ENCODE results near the gene VWCE.

GRCh38 chr11:61332281-61332796 lies 37.2 kb upstream of the VWCE start:
- TF ChIP-seq POLR2A (IDR thresholded peaks at IDR 0.05) = no peak
- TF ChIP-seq CTCF (IDR thresholded peaks at IDR 0.05) = no peak

Measured in right lobe of liver (tissue), 4 donors.